A375 (cell line): ENCODE results near the gene RTP3. TPM values are rescaled to one million over a fixed set of nuclear protein-coding genes. Genes with fewer than 3 reads are reported as not detected.

ENCODE experiments used
- total RNA-seq: library from RNA; depleted of rRNA; stranded (reverse); fragments of >200 nt; shearing (Covaris generic); gene quantifications from 2 replicates; pipeline ENCODE4 v1.2.3, GENCODE V29; 2014; rRNA removed

RTP3 gene
- 0.08 TPM in 1 of 2 replicates, not detected in the other for total RNA-seq

GRCh38 chr3:46497556-46498265 is at the start of gene RTP3:
RTP3 (plus strand) TSS chr3:46497976; CDS start chr3:46498063, 87 bp downstream.

DNA sequence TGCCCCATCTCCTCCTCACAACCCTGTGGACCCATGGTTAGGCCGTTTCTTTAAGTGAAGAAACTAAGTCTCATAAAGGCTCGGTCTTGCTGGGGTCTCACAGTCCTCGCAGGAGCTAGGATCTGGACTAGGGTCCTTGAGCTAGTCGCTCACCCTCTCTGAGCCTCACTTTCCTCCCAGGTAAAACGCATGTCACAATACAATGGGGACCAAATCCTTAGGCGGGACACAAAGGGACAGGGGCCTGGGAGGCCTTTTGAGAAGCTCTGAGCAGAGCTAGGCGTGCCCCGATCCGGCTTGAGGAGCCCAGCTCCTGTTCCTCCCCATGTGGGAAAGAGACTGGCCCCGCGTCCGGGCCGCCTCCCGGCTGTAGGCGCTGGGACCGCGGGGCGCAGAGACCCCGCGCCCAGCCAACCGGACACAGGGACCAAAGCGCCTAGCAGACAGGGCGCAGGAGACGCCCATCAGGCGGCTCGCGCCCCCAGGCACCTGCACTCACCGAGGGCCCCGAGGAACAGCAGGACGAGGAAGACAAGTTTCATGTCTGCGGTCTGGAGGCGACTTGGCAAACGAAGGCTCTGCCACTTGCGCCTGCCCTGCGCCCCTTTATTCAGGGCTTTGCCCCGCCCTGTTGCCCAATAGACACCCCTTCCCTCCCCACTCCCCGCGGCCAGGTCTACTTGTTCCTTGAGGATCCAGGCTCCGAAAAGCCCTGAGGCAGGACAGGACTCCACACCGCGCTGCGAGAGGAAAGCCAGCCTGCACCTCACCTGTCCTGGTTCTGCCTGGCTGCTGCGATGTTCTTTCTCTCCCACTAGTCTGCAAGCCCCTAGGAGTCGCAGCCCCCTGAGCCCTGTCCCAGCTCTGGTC is 33.2 kb upstream of the RTP3 start, which contains the start of gene LTF:
Gene LTF, minus strand, starts transcription at position 580 of the 870 bp plus-strand sequence. Its CDS starts 38 bp downstream, at position 542.

Other genes starting within 250 kb of the RTP3 start
- not detected in 2 replicates for gene CCR2, start 143.9 kb upstream of the RTP3 start, total RNA-seq
- not detected in 2 replicates for gene CCR5, start 127.0 kb upstream of the RTP3 start, total RNA-seq
- gene CCRL2, start 90.7 kb upstream of the RTP3 start, total RNA-seq, result not detected in 2 replicates
- gene LTF, start 33.1 kb upstream of the RTP3 start, total RNA-seq, result 0.04 TPM in 1 of 2 replicates, not detected in the other
- 0.37 and 0.53 TPM in 2 replicates for gene LRRC2, start 68.3 kb downstream of the RTP3 start, total RNA-seq
- gene FAM240A, start 114.5 kb downstream of the RTP3 start, total RNA-seq, result not detected in 2 replicates
- gene ALS2CL, start 195.7 kb downstream of the RTP3 start, total RNA-seq, result 5.1 and 8.0 TPM in 2 replicates
- gene TMIE, start 203.4 kb downstream of the RTP3 start, total RNA-seq, result 0.23 and 0.48 TPM in 2 replicates
- gene PRSS50, start 219.9 kb downstream of the RTP3 start, total RNA-seq, result not detected in 2 replicates